ENCODE measurements around the gene TRIM44. TPM values are rescaled to one million over a fixed set of nuclear protein-coding genes. Genes with fewer than 3 reads are reported as not detected.

TRIM44 gene
- total and polyA plus RNA-seq, 7 experiments from 2014 or later: 35.7 to 60.8 (median 58.6) TPM

- intact Hi-C loops (cut with micrococcal nuclease): no loop called here
- no peak for ATAC-seq
- H3K27ac Mint-ChIP-seq: no peak overlapping the region
Measured at GRCh38 chr11:35655856-35656255, 6.7 kb upstream of the TRIM44 start.

GRCh38 chr11:35658020-35658948 is 4.3 kb upstream of the TRIM44 start:
- no peak overlapping the region for H3K27ac ChIP-seq (ENCODE audit: low read depth, low read length)
- no peak for ATAC-seq
- H3K4me1 ChIP-seq (ENCODE audit: control insufficient read depth in 2 of 2, insufficient read depth in 2 of 2, low read length in 2 of 2): peaks cover 11% of the 10 kb centered on the region in 2 donors
- intact Hi-C loops (cut with micrococcal nuclease): no loop called here
- CTCF ChIA-PET: interaction anchor here (0.5 to 0.6 kb wide), 2 partner anchors 86 to 785 kb away, joined by 3 read pairs; no protein-coding TSS in a partner anchor
- Mint-ChIP-seq H3K27me3 (peaks cover 22 to 54% (median 46%) of the 10 kb centered on the region in 5 donors), H3K27ac (peak overlapping the region in 1 of 9 donors; percentile 9), H3K4me1 (peaks cover 10 to 18% (median 17%) of the 10 kb centered on the region in 7 donors), H3K4me3 (no peak overlapping the region), H3K36me3 (peaks cover 0 to 4% (median 3%) of the 10 kb centered on the region in 5 donors), H3K9me3 (peaks cover 0 to 6% (median 4%) of the 10 kb centered on the region in 11 donors)
- POLR2A ChIA-PET: interaction anchor here (0.6 kb wide), 1 partner anchor 223 kb away, joined by 4 read pairs; no protein-coding TSS in a partner anchor
- no peak for DNase-seq
- H3K27me3 ChIP-seq (ENCODE audit: control insufficient read depth in 2 of 2, insufficient read depth in 2 of 2, low read length in 2 of 2): no peaks in the 10 kb centered on the region
- no peaks in the 10 kb centered on the region for H3K36me3 ChIP-seq (ENCODE audit: control insufficient read depth in 2 of 3, insufficient read depth in 3 of 3, low read length in 3 of 3)
- H3K4me3 ChIP-seq (ENCODE audit: low read length): no peak overlapping the region
- H3K9me3 ChIP-seq (ENCODE audit: control insufficient read depth in 2 of 3, low read length in 3 of 3): peaks cover 0 to 2% (median 0%) of the 10 kb centered on the region in 3 experiments

More at GRCh38 chr11:35655856-35656255, 6.7 kb upstream of the TRIM44 start:
- POLR2A ChIA-PET: no interaction called here
- no peaks in the 10 kb centered on the region for H3K4me1 Mint-ChIP-seq
- CTCF ChIA-PET: no interaction called here
- Histone ChIP-seq H3K27me3 (ENCODE audit: control insufficient read depth in 2 of 2, insufficient read depth in 2 of 2, low read length in 2 of 2) (no peaks in the 10 kb centered on the region), H3K4me3 (ENCODE audit: low read length) (no peak overlapping the region), H3K36me3 (ENCODE audit: control insufficient read depth in 2 of 3, insufficient read depth in 3 of 3, low read length in 3 of 3) (no peaks in the 10 kb centered on the region), H3K27ac (ENCODE audit: low read depth, low read length) (no peak overlapping the region), H3K4me1 (ENCODE audit: control insufficient read depth in 2 of 2, insufficient read depth in 2 of 2, low read length in 2 of 2) (no peaks in the 10 kb centered on the region), H3K9me3 (ENCODE audit: control insufficient read depth in 2 of 3, low read length in 3 of 3) (no peaks in the 10 kb centered on the region)
- DNase-seq: no peak
- peaks cover 30 to 60% (median 54%) of the 10 kb centered on the region in 5 donors for H3K27me3 Mint-ChIP-seq
- no peaks in the 10 kb centered on the region for H3K36me3 Mint-ChIP-seq
- H3K4me3 Mint-ChIP-seq: no peak overlapping the region
- H3K9me3 Mint-ChIP-seq: peaks cover 0 to 3% (median 0%) of the 10 kb centered on the region in 11 donors

- H3K27ac ChIP-seq (ENCODE audit: low read depth, low read length): peak overlapping the region; percentile 94
- Mint-ChIP-seq H3K9me3 (peaks cover 0 to 36% (median 25%) of the 10 kb centered on the region in 11 donors), H3K4me1 (peaks cover 24 to 51% (median 47%) of the 10 kb centered on the region in 7 donors), H3K27me3 (peaks cover 7 to 27% (median 13%) of the 10 kb centered on the region in 5 donors), H3K27ac (peak overlapping the region in 8 of 9 donors; percentile 90 to 100 (median 98)), H3K36me3 (peaks cover 11 to 29% (median 25%) of the 10 kb centered on the region in 5 donors), H3K4me3 (peak overlapping the region; percentile 21 to 99 (median 95))
- ChIA-PET POLR2A (interaction anchor here (1.0 kb wide), 1 partner anchor 746 kb away, joined by 3 read pairs; no protein-coding TSS in a partner anchor), CTCF (interaction anchor here (1.4 kb wide), 1 partner anchor 160 kb away, joined by 3 read pairs; no protein-coding TSS in a partner anchor)
- ATAC-seq (no peak), DNase-seq (no peak)
- H3K4me3 ChIP-seq (ENCODE audit: low read length): peak overlapping the region; percentile 94
- H3K36me3 ChIP-seq (ENCODE audit: control insufficient read depth in 2 of 3, insufficient read depth in 3 of 3, low read length in 3 of 3): no peaks in the 10 kb centered on the region
- peaks cover 21 to 22% of the 10 kb centered on the region in 2 donors for H3K4me1 ChIP-seq (ENCODE audit: control insufficient read depth in 2 of 2, insufficient read depth in 2 of 2, low read length in 2 of 2)
- intact Hi-C loops (cut with micrococcal nuclease): loop anchor here (5.0 to 10.0 kb wide), 4 partner anchors 831 to 1887 kb away; partner anchors contain the start of genes FBXO3 (in 1 of the 2) and NAT10 (in 1 of the 2)
- H3K27me3 ChIP-seq (ENCODE audit: control insufficient read depth in 2 of 2, insufficient read depth in 2 of 2, low read length in 2 of 2): no peaks in the 10 kb centered on the region
- H3K9me3 ChIP-seq (ENCODE audit: control insufficient read depth in 2 of 3, low read length in 3 of 3): peaks cover 0 to 13% (median 6%) of the 10 kb centered on the region in 3 experiments
Measured at GRCh38 chr11:35661534-35661933, 1.0 kb upstream of the TRIM44 start.

GRCh38 chr11:35662061-35662648 is 420 bp upstream of the TRIM44 start:
- Mint-ChIP-seq H3K9me3 (peaks cover 0 to 42% (median 27%) of the 10 kb centered on the region in 11 donors), H3K36me3 (peaks cover 11 to 33% (median 27%) of the 10 kb centered on the region in 5 donors), H3K4me1 (peaks cover 24 to 56% (median 51%) of the 10 kb centered on the region in 7 donors), H3K27me3 (peaks cover 2 to 24% (median 9%) of the 10 kb centered on the region in 5 donors), H3K27ac (peak overlapping the region; percentile 90 to 100 (median 96)), H3K4me3 (peak overlapping the region; percentile 91 to 99 (median 95))
- ATAC-seq (peak; percentile 44), DNase-seq (peak in 8 of 9 donors; percentile 5 to 61 (median 52))
- Histone ChIP-seq H3K4me3 (ENCODE audit: low read length) (peak overlapping the region; percentile 94), H3K4me1 (ENCODE audit: control insufficient read depth in 2 of 2, insufficient read depth in 2 of 2, low read length in 2 of 2) (peaks cover 21 to 22% of the 10 kb centered on the region in 2 donors), H3K27ac (ENCODE audit: low read depth, low read length) (peak overlapping the region; percentile 94), H3K9me3 (ENCODE audit: control insufficient read depth in 2 of 3, low read length in 3 of 3) (peaks cover 0 to 13% (median 6%) of the 10 kb centered on the region in 3 experiments), H3K27me3 (ENCODE audit: control insufficient read depth in 2 of 2, insufficient read depth in 2 of 2, low read length in 2 of 2) (no peaks in the 10 kb centered on the region), H3K36me3 (ENCODE audit: control insufficient read depth in 2 of 3, insufficient read depth in 3 of 3, low read length in 3 of 3) (no peaks in the 10 kb centered on the region)
- POLR2A ChIA-PET: interaction anchor here (0.7 to 1.0 kb wide), 2 partner anchors 747 to 818 kb away, joined by 3 read pairs; no protein-coding TSS in a partner anchor
- CTCF ChIA-PET: interaction anchor here (1.4 kb wide), 1 partner anchor 160 kb away, joined by 3 read pairs; no protein-coding TSS in a partner anchor
- intact Hi-C loops (cut with micrococcal nuclease): loop anchor here (1.0 to 10.0 kb wide), 14 partner anchors 44 to 1961 kb away; partner anchors contain the start of genes APIP (in 2 of the 2), COMMD9 (in 2 of the 2), FJX1 (in 2 of the 2) and PDHX (in 2 of the 2)

- peaks cover 0 to 17% (median 0%) of the 10 kb centered on the region in 5 donors for H3K27me3 Mint-ChIP-seq
- peak overlapping the region; percentile 94 for H3K27ac ChIP-seq (ENCODE audit: low read depth, low read length)
- H3K4me3 ChIP-seq (ENCODE audit: low read length): peak overlapping the region; percentile 94
- intact Hi-C loops (cut with micrococcal nuclease): loop anchor here (2.0 to 10.0 kb wide), 11 partner anchors 625 to 1963 kb away; partner anchors contain the start of genes ABTB2 (in 1 of the 2), APIP (in 1 of the 2), C11orf91 (in 1 of the 2) and CAT (in 1 of the 2)
- CTCF ChIA-PET: no interaction called here
- peaks cover 24 to 66% (median 60%) of the 10 kb centered on the region in 7 donors for H3K4me1 Mint-ChIP-seq
- POLR2A ChIA-PET: no interaction called here
- DNase-seq (no peak), ATAC-seq (no peak)
- peaks cover 0 to 13% (median 6%) of the 10 kb centered on the region in 3 experiments for H3K9me3 ChIP-seq (ENCODE audit: control insufficient read depth in 2 of 3, low read length in 3 of 3)
- peaks cover 0 to 4% (median 0%) of the 10 kb centered on the region in 3 experiments for H3K36me3 ChIP-seq (ENCODE audit: control insufficient read depth in 2 of 3, insufficient read depth in 3 of 3, low read length in 3 of 3)
- H3K4me3 Mint-ChIP-seq: peak overlapping the region; percentile 91 to 99 (median 95)
- peaks cover 11 to 41% (median 37%) of the 10 kb centered on the region in 5 donors for H3K36me3 Mint-ChIP-seq
- H3K27me3 ChIP-seq (ENCODE audit: control insufficient read depth in 2 of 2, insufficient read depth in 2 of 2, low read length in 2 of 2): no peaks in the 10 kb centered on the region
- peaks cover 21 to 22% of the 10 kb centered on the region in 2 donors for H3K4me1 ChIP-seq (ENCODE audit: control insufficient read depth in 2 of 2, insufficient read depth in 2 of 2, low read length in 2 of 2)
- H3K27ac Mint-ChIP-seq: peak overlapping the region; percentile 88 to 100 (median 95)
- H3K9me3 Mint-ChIP-seq: peaks cover 0 to 52% (median 29%) of the 10 kb centered on the region in 11 donors
Measured at GRCh38 chr11:35663408-35663702, 780 bp downstream of the TRIM44 start.
